EH (cell line): ENCODE measurements around the gene MYO1H.
"Not testable (repeated sequence)": the region's sequence is repeated elsewhere in the genome, so short reads cannot be mapped to it uniquely, and the experiment has no call there.

Source experiments
- DNase-seq: peaks from one replicate; pipeline ENCODE4 v3.0.0-alpha.2; 2015; ENCODE audit warnings: low read depth

MYO1H gene

GRCh38 chr12:109473006-109473405 lies 125.3 kb downstream of the MYO1H start:
- no peak for DNase-seq

GRCh38 chr12:109473526-109474270 lies 126.0 kb downstream of the MYO1H start:
- not testable (repeated sequence) for DNase-seq

- no peak for DNase-seq
These were observed 127.4 kb downstream of the MYO1H start for GRCh38 chr12:109475121-109475520.

- peak; percentile 47 for DNase-seq
These were observed 128.5 kb downstream of the MYO1H start for GRCh38 chr12:109475993-109476806.

GRCh38 chr12:109476807-109477184 lies 129.1 kb downstream of the MYO1H start:
- DNase-seq, result no peak

GRCh38 chr12:109477185-109477962 lies 129.7 kb downstream of the MYO1H start, which contains the start of the genes KCTD10 and UBE3B:
TSS of gene KCTD10 (minus strand) at chr12:109477300. CDS start at chr12:109477262, 38 bp downstream.
TSS of gene UBE3B (plus strand) at chr12:109477634. CDS start at chr12:109483552, 5,918 bp downstream.
- DNase-seq, result peak; percentile 90

- no peak for DNase-seq
These were observed 130.2 kb downstream of the MYO1H start for GRCh38 chr12:109477963-109478315.

- DNase-seq, result no peak
These were observed 132.1 kb downstream of the MYO1H start for GRCh38 chr12:109479761-109480160.

- no peak for DNase-seq
These were observed 132.7 kb downstream of the MYO1H start for GRCh38 chr12:109480356-109480755.

- DNase-seq, result no peak
These were observed 134.2 kb downstream of the MYO1H start for GRCh38 chr12:109481863-109482262.

- DNase-seq, result no peak
These were observed 134.8 kb downstream of the MYO1H start for GRCh38 chr12:109482491-109482890.

- no peak for DNase-seq
These were observed 135.2 kb downstream of the MYO1H start for GRCh38 chr12:109482894-109483293.

- no peak for DNase-seq
These were observed 135.6 kb downstream of the MYO1H start for GRCh38 chr12:109483346-109483745.

GRCh38 chr12:109485201-109485600 lies 137.5 kb downstream of the MYO1H start:
- DNase-seq, result no peak

GRCh38 chr12:109487181-109488050 lies 139.7 kb downstream of the MYO1H start:
- no peak for DNase-seq

- no peak for DNase-seq
These were observed 140.5 kb downstream of the MYO1H start for GRCh38 chr12:109488051-109488665.

GRCh38 chr12:109489016-109489954 lies 141.6 kb downstream of the MYO1H start:
- no peak for DNase-seq

GRCh38 chr12:109489955-109490565 lies 142.4 kb downstream of the MYO1H start:
- no peak for DNase-seq

GRCh38 chr12:109491671-109492070 lies 144.0 kb downstream of the MYO1H start:
- DNase-seq, result no peak
